HCT116 (cell line): Measurements from ENCODE around the gene ZFP36. TPM values are rescaled to one million over a fixed set of nuclear protein-coding genes. Genes with fewer than 3 reads are reported as not detected.
A peak's percentile ranks its signal among the peaks of the same experiment; 100 is the strongest.

Source experiments
- ATAC-seq: fragments of 200-7000 bp; cut with Tn5 transposase; 2 replicates; pipeline ENCODE4 v1.9.1; 2020; ENCODE audit warnings: mild to moderate bottlenecking, moderate library complexity
- BruUV-seq: library from RNA; stranded (reverse); fragments of 400-500 nt; replicated peaks from 2 replicates; lab custom pipeline; 2021; lab: Mats Ljungman, UMichigan
- CTCF ChIA-PET: fragments of 300-600 bp; sonication (Branson Sonifier 250); formaldehyde crosslinking; loops from one replicate; lab custom pipeline; 2021; ENCODE audit warnings: antibody characterized with exemption; lab: Charles Lee
- POLR2A ChIA-PET: fragments of 300-600, 350-600 bp; sonication (Branson Sonifier 250); formaldehyde crosslinking; loops from one replicate; lab custom pipeline; 2021; ENCODE audit warnings: antibody characterized with exemption; lab: Charles Lee
- RAD21 ChIA-PET, 2 experiments: fragments of 300-600 bp; sonication (Branson Sonifier 250); formaldehyde crosslinking; loops; one replicate each; lab custom pipeline; 2023; ENCODE audit warnings: low total read pairs in 2 of 2; ENCODE audit not compliant: uncharacterized antibody in 2 of 2, unreplicated experiment in 2 of 2, low non-redundant PET in 1 of 2; lab: Charles Lee
- DNase-seq: peaks from one replicate; pipeline ENCODE4 v3.0.0-alpha.2; 2010; ENCODE audit warnings: low read depth, low spot score
- H2AFZ ChIP-seq: fragments of 200-600 bp; shearing (Covaris generic), sonication (generic); 2 replicates; pipeline ENCODE4 v1.6.1; 2017; ENCODE audit warnings: low read depth, mixed run types, mixed read lengths, antibody characterized with exemption, low read length; ENCODE audit not compliant: poor library complexity, severe bottlenecking
- H3K27ac ChIP-seq: 2 replicates; pipeline ENCODE4 v1.5.1; 2012; ENCODE audit warnings: low read depth, low read length
- H3K27me3 ChIP-seq: fragments of 200-600 bp; sonication (generic); 2 replicates; pipeline ENCODE4 v1.6.1; 2016; ENCODE audit warnings: mixed run types, low read length, mixed read lengths; ENCODE audit not compliant: insufficient read depth
- H3K36me3 ChIP-seq, 2 experiments: fragments of 200-500 bp in 1 of 2; fragments of 200-600 bp in 1 of 2; sonication (Bioruptor generic) in 1 of 2; sonication (generic) in 1 of 2; 2 replicates each; pipeline versions ENCODE4 v1.5.1 to v1.6.1; 2014 to 2016; ENCODE audit warnings: low read length in 2 of 2, inconsistent platforms in 1 of 2, mixed read lengths in 1 of 2, mixed run types in 1 of 2; ENCODE audit not compliant: insufficient read depth in 2 of 2, control insufficient read depth in 1 of 2
- H3K4me1 ChIP-seq, 2 experiments: fragments of 200-600 bp in 1 of 2; sonication (generic) in 1 of 2; 2 replicates each; pipeline versions ENCODE4 v1.5.1 to v1.6.1; 2012 to 2017; ENCODE audit warnings: low read length in 2 of 2, inconsistent platforms in 1 of 2, mild to moderate bottlenecking in 1 of 2, mixed read lengths in 1 of 2, mixed run types in 1 of 2, moderate library complexity in 1 of 2; ENCODE audit not compliant: insufficient read depth in 2 of 2, control insufficient read depth in 1 of 2
- H3K4me2 ChIP-seq: fragments of 200-600 bp; sonication (generic); 2 replicates; pipeline ENCODE4 v1.6.1; 2017; ENCODE audit warnings: mixed run types, low read length, mixed read lengths
- H3K4me3 ChIP-seq, 2 experiments: fragments of 200-600 bp in 1 of 2; sonication (generic) in 1 of 2; replicated peaks in 1 of 2; 2 replicates each; pipeline ENCODE4 v1.5.1; 2011 to 2016; ENCODE audit warnings: low read length in 2 of 2, control low read depth in 1 of 2, low read depth in 1 of 2, mild to moderate bottlenecking in 1 of 2, mixed read lengths in 1 of 2, mixed run types in 1 of 2
- H3K79me2 ChIP-seq: fragments of 200-600 bp; sonication (generic); 2 replicates; pipeline ENCODE4 v1.6.1; 2017; ENCODE audit warnings: mild to moderate bottlenecking, mixed run types, low read length, moderate library complexity, mixed read lengths; ENCODE audit not compliant: insufficient read depth
- H3K9ac ChIP-seq: fragments of 200-600 bp; sonication (generic); 2 replicates; pipeline ENCODE4 v1.6.1; 2016; ENCODE audit warnings: low read length, mixed read lengths
- H3K9me2 ChIP-seq: fragments of 200-600 bp; sonication (generic), shearing (Covaris generic); 2 replicates; pipeline ENCODE4 v1.6.1; 2017; ENCODE audit warnings: mixed run types, mild to moderate bottlenecking, moderate library complexity; ENCODE audit not compliant: insufficient read depth
- H3K9me3 ChIP-seq, 2 experiments: fragments of 200-500 bp in 1 of 2; fragments of 200-600 bp in 1 of 2; sonication (Bioruptor generic) in 1 of 2; sonication (generic) in 1 of 2; 2 replicates each; pipeline ENCODE4 v1.6.1; 2014 to 2017; ENCODE audit warnings: low read length in 2 of 2, mixed read lengths in 2 of 2, inconsistent platforms in 1 of 2, low read depth in 1 of 2, mild to moderate bottlenecking in 1 of 2, mixed run types in 1 of 2, moderate library complexity in 1 of 2; ENCODE audit not compliant: control insufficient read depth in 1 of 2, insufficient read depth in 1 of 2
- H4K20me1 ChIP-seq: fragments of 200-600 bp; sonication (generic), shearing (Covaris generic); 2 replicates; pipeline ENCODE4 v1.6.1; 2017; ENCODE audit warnings: mixed run types, mild to moderate bottlenecking, moderate library complexity; ENCODE audit not compliant: insufficient read depth
- JUND ChIP-seq: IDR thresholded peaks from 2 replicates; pipeline ENCODE4 v1.6.1; 2012
- POLR2AphosphoS5 ChIP-seq: IDR thresholded peaks from 2 replicates; pipeline ENCODE4 v1.6.1; 2011; ENCODE audit warnings: mild to moderate bottlenecking, low read depth, low read length, moderate library complexity
- SRF ChIP-seq: IDR thresholded peaks from 2 replicates; pipeline ENCODE4 v1.6.1; 2012; ENCODE audit warnings: low read depth
- YY1 ChIP-seq: IDR thresholded peaks from 2 replicates; pipeline ENCODE4 v1.6.1; 2011; ENCODE audit warnings: low read length, low read depth, moderate library complexity, mild to moderate bottlenecking; ENCODE audit not compliant: insufficient replicate concordance; ENCODE audit errors: extremely low read depth
- ZNF274 ChIP-seq: fragments of 200-500 bp; sonication (Bioruptor generic); IDR thresholded peaks from 2 replicates; pipeline ENCODE4 v1.6.1; 2014; ENCODE audit warnings: mild to moderate bottlenecking, low read depth, low read length, inconsistent platforms
- intact Hi-C: fragments of 100-400 bp; cut with micrococcal nuclease; formaldehyde crosslinking; loops from 2 replicates; pipeline ENCODE4 v1.10.0; 2022
- total RNA-seq: library from RNA; stranded (reverse); gene quantifications from one replicate; pipeline ENCODE4 v1.2.1, GENCODE V29; 2021; ENCODE audit not compliant: unreplicated experiment
- TF ChIP-seq, protein P1 (sequence below), 3 experiments: fragments of 200-600 bp in 1 of 3; sonication (generic) in 1 of 3; IDR thresholded peaks in 2 of 3; conservative IDR thresholded peaks in 1 of 3; 2 replicates each; pipeline ENCODE4 v1.5.1; 2012 to 2017; ENCODE audit warnings: low read depth in 2 of 3, low read length in 2 of 3, antibody characterized with exemption in 1 of 3, borderline replicate concordance in 1 of 3, control low read depth in 1 of 3, mild to moderate bottlenecking in 1 of 3, mixed read lengths in 1 of 3, mixed run types in 1 of 3, moderate library complexity in 1 of 3; ENCODE audit not compliant: insufficient read depth in 1 of 3

The ZFP36 gene
- total RNA-seq, 1 experiment from 2014 or later, result 131 TPM

DNA sequence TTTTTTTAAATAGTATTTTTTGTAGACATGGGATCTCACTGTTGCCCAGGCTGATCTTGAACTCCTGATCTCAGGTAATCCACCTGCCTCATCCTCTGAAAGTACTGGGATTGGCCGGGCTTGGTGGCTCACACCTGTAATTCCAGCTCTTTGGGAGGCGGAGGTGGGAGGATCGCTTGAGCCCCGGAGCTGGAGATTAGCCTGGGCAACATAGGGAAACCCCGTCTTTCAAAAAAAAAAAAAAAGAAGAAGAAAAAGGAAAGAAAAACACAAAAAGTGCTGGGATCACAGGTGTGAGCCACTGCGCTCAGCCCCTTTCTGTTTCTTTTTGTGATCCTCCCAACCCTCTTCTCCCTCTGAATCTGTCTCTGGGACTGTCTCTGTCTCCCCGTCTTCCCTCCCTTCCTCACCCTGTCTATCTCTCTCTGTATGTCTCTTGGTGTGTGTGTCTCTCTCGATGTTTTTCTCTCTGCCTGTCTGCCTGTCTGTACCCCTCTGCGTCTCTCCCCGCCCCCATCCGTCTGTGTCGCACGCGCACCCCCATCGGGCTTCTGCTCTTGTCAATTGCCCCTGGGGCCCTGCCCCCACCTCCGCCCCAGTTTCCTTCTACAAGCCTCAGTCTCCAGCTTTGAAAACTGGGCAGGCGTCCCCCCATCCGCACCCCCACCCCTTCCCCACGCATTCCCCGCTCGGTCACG is 540 bp upstream of the ZFP36 start:
- no peak for ATAC-seq

More for the DNA sequence above, 540 bp upstream of the ZFP36 start:
- no peaks in the 10 kb centered on the region for H3K27me3 ChIP-seq
- TF ChIP-seq JUND, result no peak
- TF ChIP-seq, protein P1, sequence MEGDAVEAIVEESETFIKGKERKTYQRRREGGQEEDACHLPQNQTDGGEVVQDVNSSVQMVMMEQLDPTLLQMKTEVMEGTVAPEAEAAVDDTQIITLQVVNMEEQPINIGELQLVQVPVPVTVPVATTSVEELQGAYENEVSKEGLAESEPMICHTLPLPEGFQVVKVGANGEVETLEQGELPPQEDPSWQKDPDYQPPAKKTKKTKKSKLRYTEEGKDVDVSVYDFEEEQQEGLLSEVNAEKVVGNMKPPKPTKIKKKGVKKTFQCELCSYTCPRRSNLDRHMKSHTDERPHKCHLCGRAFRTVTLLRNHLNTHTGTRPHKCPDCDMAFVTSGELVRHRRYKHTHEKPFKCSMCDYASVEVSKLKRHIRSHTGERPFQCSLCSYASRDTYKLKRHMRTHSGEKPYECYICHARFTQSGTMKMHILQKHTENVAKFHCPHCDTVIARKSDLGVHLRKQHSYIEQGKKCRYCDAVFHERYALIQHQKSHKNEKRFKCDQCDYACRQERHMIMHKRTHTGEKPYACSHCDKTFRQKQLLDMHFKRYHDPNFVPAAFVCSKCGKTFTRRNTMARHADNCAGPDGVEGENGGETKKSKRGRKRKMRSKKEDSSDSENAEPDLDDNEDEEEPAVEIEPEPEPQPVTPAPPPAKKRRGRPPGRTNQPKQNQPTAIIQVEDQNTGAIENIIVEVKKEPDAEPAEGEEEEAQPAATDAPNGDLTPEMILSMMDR (IDR thresholded peaks at IDR 0.05 in 2 of 3, conservative IDR thresholded peaks at IDR 0.05 in 1 of 3; ENCODE audit: borderline replicate concordance in 1 of 3, insufficient read depth in 1 of 3, low read depth in 2 of 3, low read length in 2 of 3), result no peak
- no peak for TF ChIP-seq YY1
- peak; percentile 44 for TF ChIP-seq POLR2AphosphoS5
- TF ChIP-seq ZNF274, result no peak
- no peak for TF ChIP-seq SRF
- TF ChIP-seq, all 23 proteins: peak for 1
- Histone ChIP-seq H3K9me3 (no peaks in the 10 kb centered on the region), H3K36me3 (peaks cover 2 to 12% of the 10 kb centered on the region in 2 experiments; a peak in 1 of 4 replicates), H3K9me2 (no peaks in the 10 kb centered on the region), H4K20me1 (peaks cover 5% of the 10 kb centered on the region; the same call in 1 of the 2 replicates), H3K4me3 (peak overlapping the region; percentile 90 to 98), H3K27ac (peak overlapping the region; percentile 99), H2AFZ (no peak overlapping the region), H3K4me2 (peak overlapping the region; percentile 92), H3K79me2 (peaks cover 38% of the 10 kb centered on the region), H3K9ac (peak overlapping the region; percentile 97), H3K4me1 (peaks cover 54 to 88% of the 10 kb centered on the region in 2 experiments)
- intact Hi-C loops, result no loop called here
- no peak for DNase-seq
- RAD21 ChIA-PET, result interaction anchor here in 1 of 2 experiments (1.0 kb wide), 1 partner anchor 8 kb away, joined by 3 read pairs; no protein-coding TSS in a partner anchor
- POLR2A ChIA-PET, result interaction anchor here (0.6 to 4.1 kb wide), 9 partner anchors 8 to 1204 kb away, joined by 3 to 57 read pairs (median 3); partner anchors contain the start of genes MED29, PAF1, RPS16 and SPINT2
- BruUV-seq, result no TSS peak
- CTCF ChIA-PET, result interaction anchor here (0.7 kb wide), 1 partner anchor 8 kb away, joined by 3 read pairs; no protein-coding TSS in a partner anchor
